NCI-H1694 treated with DMSO at 0.1 percent for 48 hours (cell line): ENCODE measurements around the gene SC5D.

Source experiments
- DNase-seq: peaks from one replicate; lab custom pipeline; 2025; lab: John Stamatoyannopoulos, UW

Gene SC5D

DNA sequence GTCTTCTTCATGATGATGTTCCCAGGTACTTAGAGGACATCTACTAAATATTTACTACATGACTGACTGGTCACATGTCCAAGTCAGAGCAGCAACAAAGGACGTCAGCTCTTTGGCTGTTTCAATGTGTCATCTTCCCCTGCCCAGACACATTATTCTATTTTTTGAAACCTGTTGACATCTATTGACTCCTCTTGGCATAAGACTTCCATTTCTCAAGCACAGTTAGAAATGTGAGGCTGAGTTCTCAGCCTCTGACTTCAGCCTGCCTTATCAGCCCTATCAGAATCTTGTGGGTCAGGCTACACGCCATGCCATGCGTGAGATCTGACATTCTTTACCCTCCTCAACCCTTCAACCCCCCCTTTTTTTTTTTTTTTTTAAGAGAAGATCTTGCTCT is 63.8 kb downstream of the SC5D start:
- DNase-seq: no peak
